ENCODE results near the gene ASTL.

ASTL gene

DNA sequence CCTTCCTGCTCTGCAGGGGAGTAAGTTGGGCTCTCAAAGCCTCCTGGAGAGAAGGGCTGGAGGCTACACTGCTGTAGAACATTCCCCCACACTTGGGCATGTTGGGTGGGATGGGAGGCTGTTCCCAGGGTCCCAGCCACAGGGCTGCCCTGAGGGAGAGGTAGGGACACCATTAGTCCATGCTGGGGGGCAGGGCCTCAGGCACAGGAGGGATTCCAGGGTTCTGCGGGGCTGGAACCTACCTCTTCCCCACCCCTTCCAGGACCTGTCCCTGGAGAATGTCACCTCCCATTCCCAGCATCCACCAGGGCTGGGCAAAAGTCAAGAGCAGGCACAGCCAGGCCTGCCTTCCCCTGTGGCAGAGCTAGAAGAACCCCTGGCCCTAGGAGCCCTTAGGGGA is 15.0 kb downstream of the ASTL start:
- H2AFZ ChIP-seq (ENCODE audit: low read depth), result no peak overlapping the region
- TF ChIP-seq, protein P1, sequence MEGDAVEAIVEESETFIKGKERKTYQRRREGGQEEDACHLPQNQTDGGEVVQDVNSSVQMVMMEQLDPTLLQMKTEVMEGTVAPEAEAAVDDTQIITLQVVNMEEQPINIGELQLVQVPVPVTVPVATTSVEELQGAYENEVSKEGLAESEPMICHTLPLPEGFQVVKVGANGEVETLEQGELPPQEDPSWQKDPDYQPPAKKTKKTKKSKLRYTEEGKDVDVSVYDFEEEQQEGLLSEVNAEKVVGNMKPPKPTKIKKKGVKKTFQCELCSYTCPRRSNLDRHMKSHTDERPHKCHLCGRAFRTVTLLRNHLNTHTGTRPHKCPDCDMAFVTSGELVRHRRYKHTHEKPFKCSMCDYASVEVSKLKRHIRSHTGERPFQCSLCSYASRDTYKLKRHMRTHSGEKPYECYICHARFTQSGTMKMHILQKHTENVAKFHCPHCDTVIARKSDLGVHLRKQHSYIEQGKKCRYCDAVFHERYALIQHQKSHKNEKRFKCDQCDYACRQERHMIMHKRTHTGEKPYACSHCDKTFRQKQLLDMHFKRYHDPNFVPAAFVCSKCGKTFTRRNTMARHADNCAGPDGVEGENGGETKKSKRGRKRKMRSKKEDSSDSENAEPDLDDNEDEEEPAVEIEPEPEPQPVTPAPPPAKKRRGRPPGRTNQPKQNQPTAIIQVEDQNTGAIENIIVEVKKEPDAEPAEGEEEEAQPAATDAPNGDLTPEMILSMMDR (conservative IDR thresholded peaks at IDR 0.05; ENCODE audit: low read depth, low read length), result no peak
- H3K27me3 ChIP-seq (ENCODE audit: insufficient read depth, low read depth), result peaks cover 23% of the 10 kb centered on the region
- no peaks in the 10 kb centered on the region for H3K4me1 ChIP-seq (ENCODE audit: low read depth, poor library complexity, severe bottlenecking)
- H3K4me2 ChIP-seq, result no peak overlapping the region
- H4K20me1 ChIP-seq (ENCODE audit: insufficient read depth), result no peaks in the 10 kb centered on the region
- no peak overlapping the region for H3K9ac ChIP-seq
- H3K27ac ChIP-seq, result no peak overlapping the region
- H3K4me3 ChIP-seq (IDR thresholded peaks at IDR 0.05; ENCODE audit: insufficient read depth, low read depth, low read length), result no peak overlapping the region
- H3K79me2 ChIP-seq (ENCODE audit: insufficient read depth, low read depth), result no peaks in the 10 kb centered on the region
- no peaks in the 10 kb centered on the region for H3K36me3 ChIP-seq (ENCODE audit: insufficient read depth)

DNA sequence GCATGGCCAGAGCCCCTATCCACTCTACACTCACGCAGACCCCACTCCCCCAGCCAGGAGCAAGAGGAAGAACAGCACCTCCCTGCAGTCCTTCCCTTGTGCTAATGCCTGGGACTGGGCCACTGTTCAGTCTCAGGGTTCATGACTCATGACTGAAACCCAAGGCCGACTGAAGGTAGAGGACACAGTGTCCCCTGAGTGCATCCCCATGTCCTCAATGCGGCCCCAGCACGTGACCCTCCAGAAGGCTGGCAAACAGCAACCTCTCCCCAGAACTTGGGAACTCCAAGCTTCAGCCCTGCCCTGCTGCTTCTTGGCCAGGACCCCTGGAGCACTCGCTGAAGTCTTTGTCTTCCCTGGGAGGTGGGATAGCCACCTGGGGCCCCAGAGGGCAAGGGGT is 15.9 kb downstream of the ASTL start:
- H4K20me1 ChIP-seq (ENCODE audit: insufficient read depth), result no peaks in the 10 kb centered on the region
- H3K4me3 ChIP-seq (IDR thresholded peaks at IDR 0.05; ENCODE audit: insufficient read depth, low read depth, low read length), result no peak overlapping the region
- no peak overlapping the region for H3K4me2 ChIP-seq
- no peaks in the 10 kb centered on the region for H3K79me2 ChIP-seq (ENCODE audit: insufficient read depth, low read depth)
- H3K27ac ChIP-seq, result no peak overlapping the region
- H2AFZ ChIP-seq (ENCODE audit: low read depth), result no peak overlapping the region
- TF ChIP-seq, protein P1 (conservative IDR thresholded peaks at IDR 0.05; ENCODE audit: low read depth, low read length), result no peak
- no peaks in the 10 kb centered on the region for H3K36me3 ChIP-seq (ENCODE audit: insufficient read depth)
- H3K9ac ChIP-seq, result no peak overlapping the region
- H3K27me3 ChIP-seq (ENCODE audit: insufficient read depth, low read depth), result peaks cover 23% of the 10 kb centered on the region
- peaks cover under 1% of the 10 kb centered on the region for H3K4me1 ChIP-seq (ENCODE audit: low read depth, poor library complexity, severe bottlenecking)

DNA sequence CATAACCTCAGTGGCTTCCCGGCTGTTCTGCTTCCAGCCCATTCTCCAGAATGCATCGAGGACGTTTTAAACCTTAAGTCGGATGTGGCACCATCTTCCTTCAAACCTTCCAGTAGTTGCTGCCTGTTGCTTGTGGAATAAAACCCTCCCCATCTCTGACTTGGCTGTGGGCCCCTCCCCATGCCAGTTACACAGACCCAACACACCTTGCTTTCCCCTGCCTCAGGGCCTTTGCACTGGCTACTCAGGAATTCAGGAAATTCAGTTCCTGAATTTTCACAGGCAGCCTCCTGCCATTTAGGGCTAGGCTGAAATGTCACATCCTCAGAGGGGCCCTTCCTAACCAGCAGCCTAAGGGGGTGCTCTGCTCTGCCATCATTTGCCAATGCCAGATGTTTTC is 16.9 kb downstream of the ASTL start:
- no peak overlapping the region for H3K27ac ChIP-seq
- no peak overlapping the region for H2AFZ ChIP-seq (ENCODE audit: low read depth)
- TF ChIP-seq, protein P1 (conservative IDR thresholded peaks at IDR 0.05; ENCODE audit: low read depth, low read length), result no peak
- H3K4me3 ChIP-seq (IDR thresholded peaks at IDR 0.05; ENCODE audit: insufficient read depth, low read depth, low read length), result no peak overlapping the region
- no peak overlapping the region for H3K4me2 ChIP-seq
- peaks cover 23% of the 10 kb centered on the region for H3K27me3 ChIP-seq (ENCODE audit: insufficient read depth, low read depth)
- H3K36me3 ChIP-seq (ENCODE audit: insufficient read depth), result no peaks in the 10 kb centered on the region
- H3K4me1 ChIP-seq (ENCODE audit: low read depth, poor library complexity, severe bottlenecking), result peaks cover 4% of the 10 kb centered on the region
- no peak overlapping the region for H3K9ac ChIP-seq
- no peaks in the 10 kb centered on the region for H4K20me1 ChIP-seq (ENCODE audit: insufficient read depth)
- no peaks in the 10 kb centered on the region for H3K79me2 ChIP-seq (ENCODE audit: insufficient read depth, low read depth)

DNA sequence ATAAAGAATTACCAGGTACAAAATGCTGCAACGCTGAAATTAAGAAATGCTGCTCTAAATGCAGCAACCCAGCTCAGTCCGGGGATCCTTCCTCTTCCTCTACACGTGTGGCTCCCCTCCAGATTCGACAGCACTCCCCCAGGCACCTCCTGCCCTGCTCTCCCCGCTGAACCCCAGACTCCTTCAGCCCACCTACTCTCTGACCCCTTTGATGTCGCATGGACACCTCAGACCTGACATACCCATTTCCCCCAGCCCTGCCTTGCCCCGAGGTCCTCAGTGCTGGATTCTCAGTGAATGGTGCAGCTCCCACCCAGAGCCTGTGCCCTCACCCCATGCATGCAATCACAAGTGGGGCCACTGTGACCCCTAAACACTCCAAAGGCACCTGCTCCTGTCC is 17.3 kb downstream of the ASTL start:
- H3K9ac ChIP-seq, result no peak overlapping the region
- no peak overlapping the region for H3K4me2 ChIP-seq
- peaks cover 23% of the 10 kb centered on the region for H3K27me3 ChIP-seq (ENCODE audit: insufficient read depth, low read depth)

More for the DNA sequence above, 17.3 kb downstream of the ASTL start:
- TF ChIP-seq, protein P1 (conservative IDR thresholded peaks at IDR 0.05; ENCODE audit: low read depth, low read length), result no peak
- Histone ChIP-seq H3K36me3 (ENCODE audit: insufficient read depth) (no peaks in the 10 kb centered on the region), H4K20me1 (ENCODE audit: insufficient read depth) (no peaks in the 10 kb centered on the region), H3K27ac (no peak overlapping the region), H3K4me1 (ENCODE audit: low read depth, poor library complexity, severe bottlenecking) (peaks cover 4% of the 10 kb centered on the region), H3K4me3 (IDR thresholded peaks at IDR 0.05; ENCODE audit: insufficient read depth, low read depth, low read length) (no peak overlapping the region), H3K79me2 (ENCODE audit: insufficient read depth, low read depth) (no peaks in the 10 kb centered on the region), H2AFZ (ENCODE audit: low read depth) (no peak overlapping the region)

All from KMS-11 (cell line).